Measurements from ENCODE around the gene IQCK.

GRCh38 chr16:19857593-19858339 is 139.7 kb downstream of the IQCK start:
- no peak for TF ChIP-seq CTCF (IDR thresholded peaks at IDR 0.05; ENCODE audit: low read depth, low read length)
- no peak for TF ChIP-seq EZH2phosphoT487 (IDR thresholded peaks at IDR 0.05; ENCODE audit: low read depth)
